NT2/D1 (cell line): ENCODE data around the gene NPIPA7.
"Not testable (repeated sequence)": the region's sequence is repeated elsewhere in the genome, so short reads cannot be mapped to it uniquely, and the experiment has no call there.

Experiments used
- SUZ12 ChIP-seq: IDR thresholded peaks from 2 replicates; pipeline ENCODE4 v1.6.1; 2011; ENCODE audit not compliant: insufficient read length, insufficient read depth; ENCODE audit errors: extremely low read depth
- YY1 ChIP-seq: IDR thresholded peaks from 2 replicates; pipeline ENCODE4 v1.6.1; 2011; ENCODE audit not compliant: insufficient read length, insufficient read depth
- ZNF274 ChIP-seq: IDR thresholded peaks from 2 replicates; pipeline ENCODE4 v1.6.1; 2011; ENCODE audit warnings: mild to moderate bottlenecking, low read depth, low read length

GRCh38 chr16:16408430-16408829 is 29.5 kb downstream of the NPIPA7 start:
- TF ChIP-seq ZNF274, SUZ12, YY1: not testable (repeated sequence)
